Pons (tissue), 1 donor: ENCODE measurements around the gene DSTYK.

ENCODE experiments used
- DNase-seq: peaks from one replicate; pipeline ENCODE4 v3.0.0-alpha.2; 2016; ENCODE audit warnings: low spot score

Gene DSTYK

GRCh38 chr1:205129447-205130029 is 82.0 kb downstream of the DSTYK start:
- DNase-seq: no peak

- DNase-seq: no peak
These were observed 83.5 kb downstream of the DSTYK start for GRCh38 chr1:205128050-205128449.

- no peak for DNase-seq
These were observed 83.9 kb downstream of the DSTYK start for GRCh38 chr1:205127646-205128045.

GRCh38 chr1:205124726-205125125 is 86.8 kb downstream of the DSTYK start:
- DNase-seq: no peak

DNA sequence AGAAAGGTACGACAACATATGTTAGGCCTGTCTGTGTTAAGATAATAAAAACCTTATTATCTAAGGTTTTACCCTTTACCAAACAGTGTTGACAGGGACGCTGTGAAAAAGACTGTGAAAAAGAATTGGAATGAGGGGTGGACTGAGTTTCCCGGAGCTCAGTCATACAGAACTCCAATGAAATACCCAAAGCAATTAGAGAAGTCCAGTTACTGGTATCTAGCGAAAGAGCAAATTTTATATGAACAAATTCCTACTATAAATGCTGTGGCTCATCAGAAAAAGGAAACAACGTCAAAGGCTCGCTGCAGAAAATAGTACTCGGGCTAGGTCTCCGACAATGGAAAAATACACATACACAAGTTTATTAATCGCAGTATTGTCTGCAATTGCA is 89.0 kb downstream of the DSTYK start:
- no peak for DNase-seq

GRCh38 chr1:205121660-205122488 is 89.6 kb downstream of the DSTYK start, which contains the start of gene RBBP5:
Gene RBBP5, minus strand, starts transcription at chr1:205121978. Its CDS starts 105 bp downstream, at chr1:205121873.
- DNase-seq: peak; percentile 97

- DNase-seq: no peak
These were observed 92.8 kb downstream of the DSTYK start for GRCh38 chr1:205118752-205119151.

GRCh38 chr1:205111354-205111753 is 100.1 kb downstream of the DSTYK start:
- no peak for DNase-seq

DNA sequence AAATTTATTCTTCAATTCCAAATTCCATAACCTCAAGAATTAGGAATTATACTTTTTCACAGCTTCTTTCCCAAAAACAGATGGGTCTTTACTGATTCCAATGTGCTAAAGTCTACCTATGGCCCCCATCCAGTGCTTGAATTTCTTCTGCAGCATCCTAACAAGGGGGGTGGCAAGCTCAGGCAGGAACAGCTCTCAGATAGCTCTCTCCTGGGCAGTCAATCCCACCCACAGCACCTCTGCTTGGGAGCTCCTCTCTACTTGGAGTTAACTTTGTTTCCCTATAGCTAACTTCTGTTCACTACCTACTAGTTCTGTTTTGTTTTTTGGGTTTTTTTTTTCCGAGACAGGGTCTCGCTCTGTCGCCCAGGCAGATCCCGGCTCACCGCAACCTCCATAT is 101.8 kb downstream of the DSTYK start:
- DNase-seq: no peak

GRCh38 chr1:205109269-205109668 is 102.2 kb downstream of the DSTYK start:
- no peak for DNase-seq

DNA sequence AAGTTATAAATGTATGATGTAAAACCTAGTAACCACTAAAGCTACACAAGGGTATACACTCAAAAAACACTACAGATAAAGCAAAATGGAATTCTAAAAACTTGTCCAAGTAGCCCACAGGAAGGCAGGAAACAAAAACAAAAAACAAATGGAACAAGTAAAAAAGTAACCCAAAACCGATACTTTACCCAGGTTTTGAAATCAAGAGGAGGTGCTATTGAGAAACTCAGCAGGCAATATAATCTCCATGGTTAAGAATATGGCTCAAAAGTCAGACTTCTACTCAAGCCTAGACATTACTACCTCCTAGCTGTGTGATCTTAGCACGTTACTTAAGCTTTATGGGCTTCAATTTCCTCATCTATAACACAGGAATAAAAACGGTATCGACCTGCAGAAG is 103.0 kb downstream of the DSTYK start:
- no peak for DNase-seq

GRCh38 chr1:205107327-205107726 is 104.2 kb downstream of the DSTYK start:
- no peak for DNase-seq

GRCh38 chr1:205102404-205102803 is 109.1 kb downstream of the DSTYK start:
- DNase-seq: no peak

- DNase-seq: no peak
These were observed 113.3 kb downstream of the DSTYK start for GRCh38 chr1:205098242-205098641.

- DNase-seq: no peak
These were observed 116.1 kb downstream of the DSTYK start for GRCh38 chr1:205095422-205095821.
